ENCODE measurements around the gene TMEM131L.
A peak's percentile ranks its signal among the peaks of the same experiment; 100 is the strongest.

The TMEM131L gene

DNA sequence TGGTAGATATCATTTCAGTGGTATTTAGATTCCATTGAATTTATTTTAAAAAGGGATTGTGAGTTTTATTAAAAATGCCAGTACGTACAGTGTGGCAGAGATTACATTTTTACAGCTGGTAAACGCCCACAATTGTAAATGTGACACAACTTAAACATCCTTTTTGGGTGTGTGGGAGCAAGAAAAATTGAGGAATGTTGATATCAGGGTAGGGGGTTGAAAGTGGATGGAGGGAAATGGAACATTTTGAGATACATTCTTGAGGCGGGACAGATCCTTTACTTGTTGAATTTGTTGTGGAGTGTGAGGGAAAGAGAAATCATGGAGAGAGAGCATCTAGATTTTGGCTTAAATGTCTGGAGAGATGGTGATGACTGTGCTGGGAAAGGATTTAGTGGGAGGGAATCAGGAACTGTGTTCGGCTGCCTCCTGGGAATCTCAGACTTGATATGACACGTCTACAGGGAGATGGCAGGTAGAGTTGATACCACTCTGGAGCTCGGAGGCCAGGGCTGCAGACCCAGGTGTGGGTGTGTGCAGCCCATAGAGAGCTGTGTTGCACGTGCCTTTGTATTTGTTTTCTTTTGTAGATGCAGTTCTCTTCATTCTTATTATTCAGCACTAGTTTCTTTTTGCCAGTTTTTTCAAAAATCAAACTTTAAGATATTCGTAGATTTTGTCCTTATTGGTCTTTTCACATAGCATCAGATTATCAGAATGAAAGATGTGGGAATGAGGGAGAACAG, 10.8 kb downstream of the TMEM131L start:
- DNase-seq, result no peak

DNA sequence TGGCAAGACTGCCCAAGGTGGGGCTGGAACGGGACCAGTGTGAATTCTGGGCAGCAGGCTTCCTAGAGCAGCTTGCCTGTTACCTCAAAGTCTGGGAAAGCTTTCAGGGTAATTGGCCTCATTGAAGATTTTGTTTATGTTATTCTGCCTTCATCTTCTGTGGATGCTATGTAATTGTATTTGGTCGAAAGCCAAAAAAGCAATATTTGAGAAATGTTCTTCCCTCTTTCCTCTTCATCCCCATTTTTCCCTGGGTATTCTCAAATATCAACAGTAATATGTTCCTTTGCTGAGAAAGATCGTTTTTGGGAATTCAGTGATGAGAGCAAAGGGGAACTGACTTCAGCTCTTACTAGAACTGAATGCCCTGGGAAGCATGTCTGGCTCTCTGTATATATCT, 12.9 kb downstream of the TMEM131L start:
- DNase-seq, result no peak

DNA sequence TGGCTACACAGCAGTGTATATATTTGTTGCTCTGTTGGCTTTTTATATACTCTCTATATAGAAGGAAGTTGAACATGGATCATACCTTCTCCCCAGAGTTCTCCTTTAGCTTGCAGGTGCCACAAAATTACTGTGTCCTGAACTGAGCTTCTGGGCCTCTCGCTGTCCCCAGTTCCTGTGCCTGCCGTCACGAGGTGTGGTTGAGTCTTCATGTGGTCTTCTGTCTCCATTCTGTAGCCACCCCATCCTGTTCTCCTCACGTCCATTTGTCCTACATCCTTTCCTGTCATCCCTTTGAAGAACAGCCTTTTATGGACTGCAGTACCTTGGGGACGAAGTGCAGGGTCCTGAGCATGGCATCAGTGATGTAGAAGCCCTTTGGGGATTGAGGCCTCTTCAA, 14.5 kb downstream of the TMEM131L start:
- no peak for DNase-seq

DNA sequence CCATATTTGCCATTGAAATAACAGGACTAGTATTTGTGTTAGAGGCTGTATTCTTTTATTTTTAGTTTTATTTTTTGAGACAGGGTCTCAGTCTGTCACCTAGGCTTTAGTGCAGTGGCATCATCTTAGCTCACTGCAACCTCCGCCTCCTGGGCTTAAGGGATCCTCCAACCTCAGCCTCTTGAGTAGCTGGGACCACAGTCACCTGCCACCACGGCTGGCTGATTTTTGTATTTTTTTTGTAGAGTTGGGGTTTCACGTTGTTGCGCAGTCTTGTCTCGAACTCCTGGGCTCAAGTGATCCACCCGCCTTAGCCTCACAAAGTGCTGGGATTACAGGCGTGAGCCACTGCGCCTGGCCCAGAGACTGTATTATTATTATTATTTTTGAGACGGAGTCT, 15.3 kb downstream of the TMEM131L start:
- DNase-seq, result no peak

DNA sequence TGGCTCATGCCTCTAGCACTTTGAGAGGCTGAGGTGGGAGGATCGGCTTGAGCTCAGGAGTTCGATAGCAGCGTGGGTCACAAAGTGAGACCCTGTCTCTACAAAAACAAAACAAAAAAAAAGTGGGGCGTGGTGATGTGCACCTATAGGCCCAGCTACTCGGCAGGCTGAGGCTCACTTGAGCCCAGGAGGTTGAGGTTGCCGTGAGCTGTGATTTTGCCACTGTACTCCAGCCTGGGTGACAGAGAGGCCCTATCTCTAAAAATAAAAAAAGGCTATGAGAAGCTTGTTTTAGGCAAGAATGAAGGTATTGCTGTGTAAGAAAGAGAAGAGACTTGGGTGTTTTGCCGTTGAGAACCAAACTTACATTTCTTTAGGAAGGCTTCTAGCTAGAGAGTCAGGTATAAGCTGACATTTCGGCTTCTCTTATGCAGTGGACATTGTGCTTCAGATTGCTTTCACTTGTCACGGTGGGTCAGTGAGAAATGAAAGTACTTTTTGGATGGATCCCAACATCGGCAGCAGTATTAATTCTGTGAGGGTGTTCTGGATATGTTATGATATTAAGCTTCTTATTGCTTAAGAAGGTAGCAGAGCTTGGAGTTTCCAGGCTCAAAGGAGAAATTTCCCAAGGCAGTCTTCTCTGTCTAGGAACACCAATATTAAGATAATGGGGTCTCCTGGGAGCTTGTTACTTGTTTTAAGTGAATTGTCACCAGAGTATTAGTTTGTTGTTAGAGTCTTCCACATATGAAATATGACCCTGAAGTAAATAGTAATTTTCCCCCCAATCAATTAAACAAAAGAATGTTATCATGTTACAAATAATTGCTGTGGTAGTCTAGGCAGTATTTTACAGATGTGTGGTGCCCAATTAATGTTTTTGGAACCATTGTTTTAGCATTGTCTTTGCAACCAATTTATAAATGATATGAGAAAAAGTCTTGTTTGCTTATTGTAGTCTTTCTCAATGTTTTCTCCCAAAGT, 17.6 kb downstream of the TMEM131L start:
- no peak for DNase-seq

DNA sequence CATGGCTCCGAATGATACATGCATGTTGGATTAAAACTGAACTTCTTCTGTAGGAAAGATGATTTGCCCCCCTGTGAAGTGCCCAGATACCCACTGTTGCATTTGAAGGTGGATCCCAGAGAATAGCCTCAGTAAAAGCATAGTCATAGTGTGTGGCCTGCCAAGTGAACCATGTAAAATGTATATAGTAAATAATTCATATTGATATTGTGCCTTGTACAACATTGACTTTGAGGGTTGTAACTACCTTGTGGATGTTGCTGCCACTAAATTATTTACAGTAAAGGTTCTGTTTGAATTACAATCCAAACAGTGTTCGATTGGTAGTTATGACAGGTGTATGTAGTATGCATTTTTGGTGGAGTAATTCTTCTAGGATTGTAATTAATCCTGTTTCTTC, 19.2 kb downstream of the TMEM131L start:
- DNase-seq, result no peak

DNA sequence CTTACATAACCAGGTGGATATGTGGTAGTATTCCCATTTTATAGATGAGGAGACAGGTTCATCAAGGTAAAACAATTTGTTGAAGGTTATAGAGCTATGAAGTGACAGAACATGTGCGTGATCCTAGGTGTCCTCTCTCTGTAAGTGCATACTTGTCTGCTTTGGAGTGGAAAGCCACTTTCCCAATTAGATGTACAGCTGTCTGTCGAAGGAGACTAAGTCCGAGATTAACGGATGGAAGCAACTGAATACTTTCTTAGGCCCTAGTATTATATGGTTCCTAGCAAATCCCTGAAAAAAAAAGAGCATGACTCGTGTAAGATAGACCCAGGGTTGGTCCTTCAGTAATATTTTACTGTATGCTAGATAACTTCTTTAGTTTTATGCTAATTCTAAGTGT, 19.7 kb downstream of the TMEM131L start:
- DNase-seq, result no peak

DNA sequence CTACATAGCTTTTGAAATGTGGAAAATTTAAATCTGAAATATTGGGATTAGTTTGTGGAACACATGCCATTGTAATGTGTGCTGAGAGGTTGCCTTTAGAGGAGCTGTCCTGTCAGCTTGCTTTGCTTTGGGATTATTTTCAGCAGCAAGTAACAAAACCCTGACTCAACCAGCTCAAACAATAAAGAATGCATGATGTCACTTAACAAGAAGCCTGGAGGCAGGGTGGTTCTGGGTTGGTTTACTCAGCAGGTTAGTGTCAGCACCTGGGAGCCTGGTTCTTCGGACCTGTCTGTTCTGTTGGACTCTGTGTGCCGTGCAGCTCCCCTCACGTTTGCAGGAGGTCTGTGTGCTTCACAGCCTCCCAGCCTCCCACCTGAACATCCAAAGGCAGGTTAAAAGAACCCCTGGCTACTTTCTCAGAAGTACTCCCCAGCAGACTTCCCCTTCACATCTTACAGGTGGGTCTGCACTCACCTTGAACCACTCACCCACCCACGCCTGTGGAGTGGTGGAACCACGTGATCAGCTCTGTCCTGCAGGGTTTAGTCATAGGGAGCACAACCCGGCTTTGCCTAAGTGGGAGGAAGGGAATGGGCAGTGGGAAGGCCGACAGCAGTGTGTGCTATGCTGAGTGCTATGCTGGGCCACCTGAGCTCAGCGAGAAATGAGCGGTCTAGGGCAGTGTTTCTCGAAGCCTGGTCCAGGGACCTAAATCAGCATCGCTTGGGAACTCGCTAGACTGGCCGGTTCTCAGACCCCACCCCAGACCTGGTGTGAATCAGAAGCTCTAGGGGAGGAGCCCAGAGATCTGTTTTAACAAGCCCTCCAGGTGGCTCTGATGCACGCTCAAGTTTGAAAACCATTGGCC, 20.4 kb downstream of the TMEM131L start:
- no peak for DNase-seq

DNA sequence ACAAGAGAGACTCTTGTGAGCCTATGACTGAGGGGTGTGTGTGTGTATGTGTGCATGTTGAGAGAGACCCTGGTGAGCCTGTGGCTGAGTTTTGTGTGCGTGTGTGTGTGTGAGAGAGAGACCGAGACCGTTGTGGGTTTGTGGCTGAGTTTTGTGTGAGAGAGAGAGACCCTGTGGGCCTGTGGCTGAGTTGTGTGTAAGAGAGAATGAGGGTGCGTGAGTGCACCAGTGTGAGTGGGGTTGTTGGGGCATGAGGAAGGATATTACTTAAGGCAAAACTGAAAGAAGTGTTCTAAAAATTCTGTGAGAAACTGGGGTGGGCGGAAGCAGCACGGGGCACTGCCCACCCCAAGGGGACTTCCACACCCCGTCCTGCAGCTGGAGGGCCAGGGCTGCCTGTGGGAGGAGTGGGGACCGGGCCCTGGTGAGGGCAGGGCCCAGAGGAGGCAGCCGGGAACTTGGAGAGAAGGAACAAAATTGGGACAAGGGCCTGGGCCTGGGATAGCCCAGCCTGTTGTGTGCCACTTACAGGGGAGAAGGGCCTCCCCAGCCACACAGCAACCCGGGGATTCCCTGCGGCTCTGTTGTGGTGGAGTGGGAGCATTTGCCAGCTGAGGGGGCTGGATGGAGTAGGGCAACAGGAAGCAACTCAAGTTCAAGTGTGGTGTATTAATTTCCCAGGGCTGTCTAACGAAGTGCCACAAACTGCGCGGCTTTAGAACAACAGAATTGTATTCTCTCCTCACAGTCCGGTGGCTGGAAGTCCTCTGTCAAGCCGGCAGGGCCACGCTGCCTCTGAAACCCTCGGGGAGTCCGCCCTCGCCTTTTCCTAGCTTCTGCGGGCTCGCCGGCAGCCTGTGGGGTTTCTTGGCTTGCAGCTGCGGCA, 22.1 kb downstream of the TMEM131L start:
- DNase-seq, result peak; percentile 75

DNA sequence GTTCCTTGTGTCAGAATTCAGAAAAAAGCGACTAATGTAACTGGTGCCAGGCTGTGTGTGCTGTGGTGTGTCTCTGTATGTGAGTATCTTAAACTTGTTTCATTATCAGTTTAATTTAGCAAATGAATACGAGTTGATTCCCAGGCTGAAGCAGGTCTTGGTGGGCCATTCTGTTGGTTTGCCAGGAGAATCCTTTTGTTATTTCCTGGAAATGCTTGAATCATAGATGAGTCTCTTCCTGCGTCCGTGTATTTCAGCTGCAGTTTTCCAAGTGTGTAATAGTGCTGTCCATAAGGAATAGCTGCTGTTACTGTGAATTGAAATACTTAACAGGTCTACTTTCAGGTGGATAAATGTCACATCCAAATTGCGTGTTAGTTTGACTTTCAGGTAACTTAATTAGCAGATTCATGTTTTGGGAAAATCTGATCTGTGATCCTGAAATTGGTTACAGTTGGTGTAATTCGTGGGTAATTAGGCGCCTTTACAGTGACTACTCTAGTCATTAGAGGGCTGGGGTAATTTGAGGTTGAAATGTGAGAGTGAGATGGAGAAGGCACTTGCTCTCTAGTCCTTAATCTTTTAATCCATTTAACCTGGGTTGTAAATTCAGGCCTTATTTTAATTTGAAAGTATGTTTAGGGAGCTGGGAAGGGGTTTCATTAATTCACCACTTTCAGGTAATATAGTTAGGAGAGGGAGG, 23.8 kb downstream of the TMEM131L start:
- DNase-seq, result no peak

DNA sequence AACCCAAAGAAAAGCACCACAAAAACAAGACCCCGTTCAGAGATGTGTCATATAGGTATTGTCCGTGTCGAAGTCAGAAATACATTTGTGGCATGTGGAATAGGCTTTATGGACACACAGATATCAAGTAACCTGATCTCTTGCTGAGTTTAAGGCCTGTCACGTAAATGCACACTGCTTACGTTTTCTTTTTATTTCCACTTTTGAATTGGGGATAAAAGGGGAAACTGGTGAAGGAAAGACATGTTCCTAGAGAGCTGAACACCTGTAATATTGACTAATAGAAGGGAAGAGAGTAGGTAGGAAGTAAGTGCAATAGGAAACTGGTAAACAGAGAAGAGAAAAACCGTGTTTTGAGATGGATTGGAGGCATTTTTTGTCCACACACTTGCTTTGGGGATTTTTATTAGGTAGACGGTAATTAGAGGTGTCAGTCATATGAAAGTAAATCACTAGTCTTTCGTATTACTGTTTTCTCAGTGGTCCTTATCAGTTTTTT, 24.9 kb downstream of the TMEM131L start:
- DNase-seq, result no peak

DNA sequence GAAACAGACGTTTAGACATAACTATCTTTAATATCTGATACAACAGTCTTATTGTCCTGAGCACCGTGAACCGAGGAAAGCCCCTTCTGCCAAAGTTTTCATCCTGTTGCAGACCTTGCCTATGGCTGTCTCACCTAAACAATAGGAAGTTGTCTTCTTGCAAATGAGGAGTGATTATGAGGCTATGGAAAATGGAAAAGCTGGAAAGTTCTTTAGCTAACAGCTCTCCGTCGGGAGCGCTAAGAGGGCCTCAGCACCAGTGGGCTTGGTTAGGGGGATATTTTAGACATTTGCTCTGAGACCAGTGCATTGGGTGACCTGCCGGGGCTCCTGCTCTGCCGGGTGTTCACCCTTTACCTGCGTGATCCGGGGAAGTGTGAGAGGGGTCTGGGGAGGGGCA, 28.4 kb downstream of the TMEM131L start:
- DNase-seq, result no peak

DNA sequence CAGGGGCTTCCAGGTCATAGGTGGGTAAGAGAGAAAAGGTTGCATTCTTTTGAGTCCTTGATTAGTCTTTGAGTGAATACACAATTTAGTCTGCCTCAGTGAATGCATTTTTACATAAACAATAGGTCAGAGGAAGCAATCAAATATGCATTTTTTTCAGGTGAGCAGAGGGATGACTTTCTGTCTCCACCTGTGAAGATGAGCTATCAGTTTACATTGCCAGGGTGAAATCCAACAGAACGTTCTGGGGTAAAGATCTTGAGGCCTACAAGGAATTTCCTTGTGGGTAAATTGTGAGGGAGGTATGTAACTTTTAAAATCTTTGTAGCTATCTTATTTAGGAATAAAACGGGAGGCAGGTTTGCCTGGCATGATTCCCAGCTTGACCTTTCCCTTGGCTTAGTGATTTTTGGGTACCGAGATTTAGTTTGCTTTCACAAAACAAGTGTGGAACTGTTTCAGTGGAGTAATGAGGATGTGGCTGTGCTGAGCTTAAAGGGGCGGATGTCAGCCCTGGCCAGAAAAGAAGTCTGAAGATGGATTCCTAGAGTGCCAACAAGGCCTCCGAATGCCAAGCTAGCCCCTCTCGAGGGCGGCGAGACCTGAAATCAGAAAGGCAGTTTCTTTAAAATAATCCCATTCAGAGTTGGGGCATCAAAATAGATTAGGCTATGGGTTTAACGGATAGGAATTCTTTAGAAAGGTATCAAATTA, 29.5 kb downstream of the TMEM131L start:
- no peak for DNase-seq

DNA sequence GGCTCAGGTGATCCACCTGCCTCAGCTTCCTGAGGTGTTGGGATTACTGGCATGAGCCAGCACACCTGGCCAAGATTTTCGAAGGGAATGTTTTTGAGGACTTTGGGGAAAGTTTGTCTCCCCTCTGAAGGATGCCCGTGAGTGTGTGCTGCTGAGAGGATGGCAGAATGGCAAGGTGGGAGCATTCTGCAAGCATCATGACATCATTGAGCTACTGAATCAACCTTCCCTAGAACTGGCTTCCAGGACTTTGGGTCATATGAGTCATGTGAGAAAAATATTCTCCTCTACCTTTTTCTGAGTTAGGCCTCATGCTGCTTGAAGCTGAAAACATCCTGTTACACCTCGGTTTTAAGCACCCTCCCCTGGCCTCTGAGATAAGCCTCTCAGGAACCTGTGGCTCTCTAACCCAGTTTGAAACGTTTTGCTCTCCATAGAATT, 31.0 kb downstream of the TMEM131L start:
- no peak for DNase-seq

DNA sequence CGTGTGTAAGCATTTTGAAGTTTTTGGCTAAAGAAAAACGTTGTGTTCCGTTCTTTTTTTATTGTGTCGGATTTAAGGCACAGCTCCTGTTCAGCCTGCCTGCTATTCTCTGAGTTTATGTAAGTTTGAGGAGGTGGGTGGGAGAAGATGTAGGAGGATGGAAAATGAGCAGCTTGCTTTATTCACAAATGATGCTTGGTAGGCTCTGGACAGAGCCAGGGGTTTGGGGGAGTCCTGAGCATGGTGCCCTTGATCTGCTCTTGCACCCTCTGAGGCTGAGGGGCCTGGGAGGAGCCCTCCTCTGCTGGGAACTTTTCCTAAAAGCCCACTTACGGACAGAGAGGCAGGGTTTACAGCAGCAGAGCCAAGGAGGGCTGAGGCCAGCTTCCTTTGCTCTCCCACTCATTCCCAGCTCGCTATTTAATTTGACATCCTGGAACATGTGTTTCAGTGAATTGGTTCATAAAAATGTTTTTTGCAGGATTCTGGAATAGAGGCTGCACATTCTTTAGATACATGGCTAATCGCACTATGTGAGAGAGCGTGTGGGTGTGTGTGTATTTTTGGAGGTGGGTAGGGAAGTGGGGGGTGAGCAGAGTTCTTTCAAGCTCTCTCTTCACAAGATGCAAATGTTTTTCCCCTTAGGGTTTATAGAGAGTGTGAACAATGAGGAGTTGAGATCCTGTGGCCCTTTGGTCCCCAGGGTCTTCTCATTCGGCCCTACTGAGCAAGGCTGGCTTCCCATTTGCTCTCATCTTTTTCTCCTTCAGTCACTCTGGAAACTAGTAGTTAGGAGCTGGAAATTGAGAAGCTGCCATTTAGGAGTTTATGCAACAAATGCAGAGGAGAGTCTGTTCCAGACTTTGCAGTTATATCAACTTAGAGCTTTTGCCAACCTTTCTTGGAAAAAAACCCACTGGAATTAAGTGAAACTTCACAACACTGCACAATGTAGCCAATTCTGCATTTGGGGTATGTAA, 32.1 kb downstream of the TMEM131L start:
- no peak for DNase-seq

DNA sequence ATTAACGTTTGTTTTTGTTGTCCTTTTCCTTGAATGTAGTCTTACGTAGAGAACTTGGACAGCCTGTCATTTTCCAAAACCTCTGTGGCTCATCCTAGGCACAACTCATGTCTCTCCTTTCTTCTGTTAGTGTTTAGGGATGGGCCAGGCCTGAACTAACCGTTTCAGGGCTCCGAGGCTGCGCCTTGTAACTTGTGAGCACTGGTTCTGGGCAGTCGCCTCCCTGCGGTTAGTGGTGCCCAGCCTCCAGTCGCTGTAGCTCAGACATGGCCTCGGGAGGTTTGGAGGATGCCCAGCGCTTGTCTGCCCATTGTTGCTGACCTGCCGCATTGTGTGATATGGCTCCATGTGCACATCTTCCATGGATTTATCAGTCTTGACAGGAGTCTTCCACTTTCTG, 32.8 kb downstream of the TMEM131L start:
- no peak for DNase-seq

DNA sequence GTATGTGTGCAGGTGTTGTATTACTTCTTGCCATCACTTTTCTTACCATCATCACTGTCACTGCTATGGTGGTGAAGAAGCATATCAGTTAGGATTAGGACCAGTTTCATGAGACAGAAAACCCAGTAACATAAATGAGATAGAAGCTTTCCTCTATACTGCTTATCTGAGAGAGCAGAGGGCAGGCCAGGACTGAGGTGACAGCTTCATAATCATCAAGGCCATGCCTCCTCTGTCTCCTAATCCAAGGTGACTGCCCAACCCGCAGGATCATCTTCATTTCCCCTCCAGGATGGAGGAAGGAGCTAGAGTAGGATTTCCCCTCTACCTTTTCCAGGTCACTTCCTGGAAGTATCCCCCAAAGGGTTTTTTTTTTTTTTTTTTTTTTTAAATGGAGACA, 35.4 kb downstream of the TMEM131L start:
- DNase-seq, result no peak

DNA sequence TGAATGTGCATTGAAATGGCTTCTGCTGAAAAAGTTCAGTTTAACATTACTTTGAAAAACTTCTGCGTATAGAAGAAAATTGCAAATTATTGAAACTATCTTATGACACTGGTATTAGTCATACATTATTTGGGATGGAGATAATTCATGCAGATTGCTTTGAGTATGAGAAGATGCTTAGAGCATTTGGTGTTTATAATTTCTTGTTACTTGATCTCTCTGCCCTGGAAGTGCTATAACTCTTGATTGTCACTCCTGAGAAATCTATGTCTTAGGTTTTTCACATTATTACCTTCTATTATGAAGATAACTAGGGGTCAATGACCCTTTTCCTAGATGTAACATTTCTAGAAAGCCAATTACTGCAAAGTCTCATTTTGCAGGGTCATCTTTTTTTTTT, 36.4 kb downstream of the TMEM131L start:
- no peak for DNase-seq

Data from CD4-positive, alpha-beta T cell treated with Interferon gamma for 1 hour (primary cell).